Measurements from ENCODE around the gene BTNL8. TPM values are rescaled to one million over a fixed set of nuclear protein-coding genes. Genes with fewer than 3 reads are reported as not detected.

Gene BTNL8
- total RNA-seq, 1 experiment from 2014 or later: not detected

Other genes with a start within 250 kb of the BTNL8 start
- not detected in 2 replicates for gene FLT4, start 249.6 kb upstream of the BTNL8 start, total RNA-seq (2014; rRNA removed)
- gene OR2Y1, start 159.1 kb upstream of the BTNL8 start, total RNA-seq (2014; rRNA removed): not detected in 2 replicates
- 104 and 132 TPM in 2 replicates for gene MGAT1, start 96.4 kb upstream of the BTNL8 start, total RNA-seq (2014; rRNA removed)
- 16.6 and 24.3 TPM in 2 replicates for gene ZFP62, start 37.9 kb upstream of the BTNL8 start, total RNA-seq (2014; rRNA removed)
- not detected in 2 replicates for gene BTNL3, start 89.7 kb downstream of the BTNL8 start, total RNA-seq (2014; rRNA removed)
- 11.5 and 15.4 TPM in 2 replicates for gene BTNL9, start 141.1 kb downstream of the BTNL8 start, total RNA-seq (2014; rRNA removed)
- gene OR2V1, start 232.0 kb downstream of the BTNL8 start, total RNA-seq (2014; rRNA removed): not detected in 2 replicates
- gene OR2V2, start 248.4 kb downstream of the BTNL8 start, total RNA-seq (2014; rRNA removed): not detected in 2 replicates

Measured in PC-3 (cell line).